Activated CD8-positive, alpha-beta memory T cell treated with anti-CD3 and anti-CD28 coated beads, Interleukin-2, amount 10 ng/mL, durations not matched to agents 7 days and 5 days (primary cell): ENCODE results near the gene LRCH4. TPM values are rescaled to one million over a fixed set of nuclear protein-coding genes. Genes with fewer than 3 reads are reported as not detected.

Experiments used
- ATAC-seq: fragments of 150-1000 bp; cut with Tn5 transposase; one replicate; pipeline ENCODE4 v1.10.0; 2021; ENCODE audit warnings: moderate library complexity
- CTCF ChIA-PET: fragments of 350-600 bp; sonication (Branson Sonifier 250); formaldehyde crosslinking; loops from one replicate; lab custom pipeline; 2021; ENCODE audit warnings: antibody characterized with exemption; lab: Charles Lee
- DNase-seq: peaks from one replicate; pipeline ENCODE4 v3.0.0-alpha.2; 2020
- H3K27ac Mint-ChIP-seq: one replicate; pipeline ENCODE4 v1.8.0; 2021; ENCODE audit warnings: mild to moderate bottlenecking, mixed read lengths
- H3K27me3 Mint-ChIP-seq: one replicate; pipeline ENCODE4 v1.8.0; 2021; ENCODE audit warnings: mixed read lengths
- H3K36me3 Mint-ChIP-seq: one replicate; pipeline ENCODE4 v1.8.0; 2021; ENCODE audit warnings: mild to moderate bottlenecking, mixed read lengths
- H3K4me1 Mint-ChIP-seq: one replicate; pipeline ENCODE4 v1.8.0; 2021; ENCODE audit warnings: mixed read lengths
- H3K4me3 Mint-ChIP-seq: one replicate; pipeline ENCODE4 v1.8.0; 2021; ENCODE audit warnings: mild to moderate bottlenecking, moderate library complexity, mixed read lengths
- H3K9me3 Mint-ChIP-seq: one replicate; pipeline ENCODE4 v1.8.0; 2022; ENCODE audit warnings: low read depth, mixed read lengths
- total RNA-seq, 2 experiments: library from RNA; stranded (reverse); gene quantifications; one replicate each; pipeline ENCODE4 v1.2.3, GENCODE V29; 2021

Gene LRCH4
- total RNA-seq, 2 experiments from 2014 or later: 155 to 178 TPM

- no peaks in the 10 kb centered on the region for H3K9me3 Mint-ChIP-seq
- H3K4me1 Mint-ChIP-seq: peaks cover 15% of the 10 kb centered on the region
- H3K27me3 Mint-ChIP-seq: no peaks in the 10 kb centered on the region
- H3K36me3 Mint-ChIP-seq: peaks cover 13% of the 10 kb centered on the region
- CTCF ChIA-PET: no interaction called here
- no peak overlapping the region for H3K27ac Mint-ChIP-seq
- no peak for ATAC-seq
- H3K4me3 Mint-ChIP-seq: no peak overlapping the region
- DNase-seq: no peak
These were observed 11.3 kb downstream of the LRCH4 start for GRCh38 chr7:100574362-100575205.

DNA sequence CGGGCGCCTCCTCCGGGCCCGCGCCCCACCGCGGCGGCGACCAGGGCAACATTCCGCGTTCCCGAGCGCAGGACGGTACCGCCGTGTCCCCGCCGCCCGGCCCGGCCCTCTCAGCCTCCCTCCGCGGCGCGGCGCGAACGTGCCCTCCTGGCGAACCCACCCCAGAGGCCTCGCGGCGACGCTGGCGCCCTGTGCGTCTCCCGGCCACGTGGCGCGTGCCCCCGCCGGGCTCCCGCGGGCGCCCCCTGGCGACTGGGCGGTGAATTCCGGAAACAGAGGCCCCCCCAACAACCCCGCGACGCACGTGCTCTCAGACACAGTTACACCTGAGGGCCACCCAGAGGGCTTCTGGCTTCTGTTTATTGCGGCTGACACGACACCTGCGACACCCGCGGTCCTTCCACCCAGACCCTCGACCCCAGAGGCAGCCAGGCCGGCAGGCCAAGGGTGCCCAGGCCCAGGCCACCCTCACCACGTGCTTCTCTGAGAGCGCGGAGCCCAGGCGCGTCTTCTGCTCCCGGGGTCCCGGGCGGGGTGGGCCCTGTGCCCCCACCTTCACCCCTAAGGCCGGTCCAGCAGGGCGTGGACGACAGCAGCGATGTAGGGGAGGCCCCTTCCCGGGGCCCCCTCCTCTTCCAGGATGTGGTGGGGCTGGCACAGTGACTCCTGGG is 12.1 kb downstream of the LRCH4 start, which contains the start of gene SAP25:
TSS of gene SAP25 (minus strand) at position 210 of the 671 bp plus-strand sequence. CDS start at position 52, 158 bp downstream.
- DNase-seq (no peak), ATAC-seq (no peak)
- CTCF ChIA-PET: no interaction called here
- no peaks in the 10 kb centered on the region for H3K27me3 Mint-ChIP-seq
- peaks cover 10% of the 10 kb centered on the region for H3K36me3 Mint-ChIP-seq
- no peak within 1 kb of the TSS for H3K27ac Mint-ChIP-seq
- H3K4me3 Mint-ChIP-seq: no peak within 1 kb of the TSS
- no peaks in the 10 kb centered on the region for H3K9me3 Mint-ChIP-seq
- peaks cover 22% of the 10 kb centered on the region for H3K4me1 Mint-ChIP-seq

DNA sequence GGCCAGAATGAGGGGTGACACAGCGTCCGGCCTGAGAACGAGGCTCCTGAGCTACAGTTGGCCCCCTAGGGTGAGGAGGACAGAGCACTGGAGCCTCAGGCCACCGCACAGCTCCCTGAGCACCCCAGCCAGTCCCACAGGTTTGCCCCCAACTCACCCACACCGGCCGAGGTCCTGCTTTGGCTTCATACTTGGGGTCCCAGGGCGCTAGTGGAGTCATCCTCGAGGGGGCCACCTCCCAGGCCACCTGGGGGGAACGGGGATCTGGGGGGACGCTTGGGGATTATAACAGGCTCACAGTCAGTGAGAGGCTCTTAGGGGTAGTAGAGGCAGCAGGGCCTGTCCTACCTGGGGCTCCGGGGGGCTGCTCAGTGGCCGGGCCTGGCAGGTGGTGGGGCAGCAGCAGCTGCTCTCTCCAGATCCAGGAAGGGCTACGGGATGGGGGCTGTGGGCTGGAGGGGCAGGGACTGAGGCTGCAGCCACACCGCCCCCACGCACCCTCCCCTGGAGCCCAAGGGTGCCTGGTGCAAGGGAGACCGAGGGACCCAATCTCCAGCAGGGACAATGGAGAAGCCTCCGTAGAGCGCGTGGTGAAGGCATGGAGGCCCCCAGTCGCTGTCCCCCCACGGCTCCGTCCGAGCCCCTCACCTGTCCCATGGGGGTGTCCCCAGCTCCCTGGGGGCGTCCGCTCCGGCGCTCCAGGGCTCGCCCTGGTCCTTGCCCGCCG is 12.8 kb downstream of the LRCH4 start:
- H3K27me3 Mint-ChIP-seq: no peaks in the 10 kb centered on the region
- no peak for ATAC-seq
- no peaks in the 10 kb centered on the region for H3K9me3 Mint-ChIP-seq
- H3K4me3 Mint-ChIP-seq: no peak overlapping the region
- CTCF ChIA-PET: interaction anchor here (0.9 to 1.1 kb wide), 3 partner anchors 9 to 90 kb away, joined by 3 to 4 read pairs (median 3); no protein-coding TSS in a partner anchor
- peaks cover 8% of the 10 kb centered on the region for H3K36me3 Mint-ChIP-seq
- DNase-seq: no peak
- H3K27ac Mint-ChIP-seq: no peak overlapping the region
- H3K4me1 Mint-ChIP-seq: peaks cover 30% of the 10 kb centered on the region

GRCh38 chr7:100572281-100572948 is 13.5 kb downstream of the LRCH4 start:
- Mint-ChIP-seq H3K27me3 (no peaks in the 10 kb centered on the region), H3K27ac (no peak overlapping the region), H3K9me3 (no peaks in the 10 kb centered on the region), H3K4me3 (no peak overlapping the region), H3K4me1 (peaks cover 37% of the 10 kb centered on the region), H3K36me3 (peaks cover 8% of the 10 kb centered on the region)
- DNase-seq (no peak), ATAC-seq (no peak)
- CTCF ChIA-PET: interaction anchor here (0.9 to 1.1 kb wide), 3 partner anchors 10 to 90 kb away, joined by 3 to 4 read pairs (median 3); no protein-coding TSS in a partner anchor

DNA sequence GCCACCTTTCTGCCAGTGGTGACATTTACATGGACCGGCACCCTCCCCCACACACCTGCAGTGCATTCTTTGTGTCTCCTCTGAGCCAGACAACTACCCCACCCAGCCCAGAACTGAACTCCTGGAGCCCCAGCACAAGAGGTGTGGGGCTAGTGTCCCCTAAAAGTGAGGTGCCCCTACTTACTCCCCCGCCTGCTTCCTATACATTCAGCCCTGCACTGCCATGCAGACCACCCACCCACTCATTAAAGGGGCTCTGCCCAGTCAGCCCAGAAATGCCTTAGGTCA is 14.2 kb downstream of the LRCH4 start:
- Mint-ChIP-seq H3K27me3 (no peaks in the 10 kb centered on the region), H3K36me3 (peaks cover 8% of the 10 kb centered on the region), H3K9me3 (no peaks in the 10 kb centered on the region), H3K4me1 (peaks cover 43% of the 10 kb centered on the region), H3K4me3 (no peak overlapping the region), H3K27ac (no peak overlapping the region)
- CTCF ChIA-PET: interaction anchor here (0.7 to 1.7 kb wide), 6 partner anchors 9 to 121 kb away, joined by 3 to 11 read pairs (median 3); no protein-coding TSS in a partner anchor
- ATAC-seq: no peak
- DNase-seq: no peak

- peaks cover 46% of the 10 kb centered on the region for H3K4me1 Mint-ChIP-seq
- H3K27ac Mint-ChIP-seq: no peak overlapping the region
- H3K36me3 Mint-ChIP-seq: peaks cover 5% of the 10 kb centered on the region
- H3K4me3 Mint-ChIP-seq: no peak overlapping the region
- no peaks in the 10 kb centered on the region for H3K9me3 Mint-ChIP-seq
- CTCF ChIA-PET: interaction anchor here (0.7 to 1.7 kb wide), 10 partner anchors 8 to 122 kb away, joined by 3 to 11 read pairs (median 3); partner anchors contain the start of genes FBXO24 and MOSPD3
- no peak for ATAC-seq
- DNase-seq: no peak
- H3K27me3 Mint-ChIP-seq: no peaks in the 10 kb centered on the region
These were observed 14.7 kb downstream of the LRCH4 start for GRCh38 chr7:100570954-100571828.

DNA sequence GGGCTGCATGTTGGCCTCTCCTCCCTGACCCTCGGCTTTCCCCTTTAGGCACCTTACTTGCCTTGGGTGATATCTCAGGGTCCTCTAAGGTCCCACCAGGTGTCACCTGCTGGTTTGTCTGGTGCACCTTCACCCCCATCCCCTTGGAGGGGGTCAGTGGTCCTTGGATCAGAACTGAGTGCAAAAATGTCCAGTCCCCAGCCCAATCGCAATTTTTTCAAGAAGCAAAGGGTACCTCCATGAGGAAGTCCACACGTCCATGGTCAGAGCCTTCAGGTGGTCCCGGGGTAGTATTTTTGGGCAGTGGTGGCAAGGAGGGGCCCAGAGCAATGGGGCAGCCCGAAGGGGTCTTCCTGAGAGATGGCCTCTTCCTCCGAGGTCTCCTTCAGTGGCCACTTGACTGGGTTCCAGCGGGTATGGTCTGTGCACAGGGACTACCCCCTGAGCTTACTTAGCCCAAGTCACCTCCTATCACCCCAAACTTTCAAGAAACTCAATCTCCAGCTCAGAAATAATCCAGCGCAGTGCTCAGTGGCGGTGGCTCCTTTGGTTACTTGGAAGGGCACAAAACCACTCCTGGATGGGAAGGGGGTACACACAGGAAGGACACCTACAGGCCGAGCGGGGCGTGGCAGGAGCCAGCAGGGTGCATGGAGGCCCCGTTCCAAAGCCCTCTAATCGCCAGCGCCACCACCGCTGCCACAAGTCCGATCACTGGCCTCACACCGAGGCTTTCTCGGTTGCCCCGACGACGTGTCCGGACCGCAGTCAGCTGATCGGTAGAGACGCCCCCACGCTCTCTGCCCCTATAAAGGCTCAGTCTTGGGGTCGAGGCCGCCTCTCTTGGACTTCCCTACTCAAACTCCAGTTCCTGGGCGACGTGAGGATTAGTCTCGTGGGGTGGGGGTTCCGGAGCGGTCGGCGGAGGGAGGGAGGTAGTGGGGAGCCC is 16.8 kb downstream of the LRCH4 start:
- peak; percentile 48 for ATAC-seq
- Mint-ChIP-seq H3K4me1 (peaks cover 46% of the 10 kb centered on the region), H3K4me3 (peak overlapping the region; percentile 16), H3K9me3 (no peaks in the 10 kb centered on the region), H3K27me3 (no peaks in the 10 kb centered on the region), H3K36me3 (peaks cover 4% of the 10 kb centered on the region), H3K27ac (peak overlapping the region; percentile 22)
- peak; percentile 73 for DNase-seq
- CTCF ChIA-PET: interaction anchor here (0.7 to 11.4 kb wide), 8 partner anchors 10 to 136 kb away, joined by 3 to 154 read pairs (median 8); partner anchors contain the start of genes FBXO24, LRCH4 and POP7

DNA sequence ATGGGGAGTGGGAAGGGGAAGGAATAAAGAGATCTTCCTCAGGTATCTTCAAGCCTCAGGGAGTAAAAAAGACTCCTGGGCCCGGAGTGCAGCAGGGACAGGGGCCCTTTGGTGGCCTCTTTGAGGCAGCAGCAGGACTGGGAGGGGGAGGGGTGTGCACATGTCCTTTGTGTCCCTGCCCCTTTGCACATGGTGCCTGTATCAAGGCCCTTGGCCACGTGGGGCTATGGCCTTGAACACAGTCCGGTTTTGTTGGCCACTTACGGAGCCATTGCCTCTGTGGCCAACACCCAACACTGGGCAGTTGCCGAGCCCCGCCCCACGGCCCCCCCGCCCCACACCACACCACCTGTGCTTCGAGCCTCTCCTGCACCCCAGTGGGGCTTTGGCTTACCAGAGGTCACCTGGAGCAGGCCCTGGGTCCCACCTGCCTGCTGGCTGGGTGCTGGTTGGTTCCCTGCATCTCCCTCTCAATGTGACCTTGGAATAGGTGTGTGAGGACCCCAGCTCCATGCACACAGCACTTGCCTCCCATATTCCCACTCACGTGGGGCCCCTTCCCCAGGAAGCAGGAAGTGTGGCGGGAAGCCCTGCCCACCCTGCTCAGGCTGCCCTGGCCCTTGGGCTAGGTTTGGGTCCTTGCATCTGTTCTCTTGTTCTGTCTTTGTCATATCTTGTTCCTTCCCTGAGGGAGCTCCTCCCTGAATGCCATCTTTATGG is 17.6 kb downstream of the LRCH4 start:
- Mint-ChIP-seq H3K4me3 (no peak overlapping the region), H3K36me3 (peaks cover 6% of the 10 kb centered on the region), H3K27ac (peak overlapping the region; percentile 78), H3K27me3 (no peaks in the 10 kb centered on the region), H3K9me3 (no peaks in the 10 kb centered on the region), H3K4me1 (peaks cover 49% of the 10 kb centered on the region)
- ATAC-seq: no peak
- CTCF ChIA-PET: interaction anchor here (1.0 to 11.4 kb wide), 9 partner anchors 9 to 137 kb away, joined by 3 to 154 read pairs (median 8); partner anchors contain the start of genes FBXO24, LRCH4 and POP7
- no peak for DNase-seq

DNA sequence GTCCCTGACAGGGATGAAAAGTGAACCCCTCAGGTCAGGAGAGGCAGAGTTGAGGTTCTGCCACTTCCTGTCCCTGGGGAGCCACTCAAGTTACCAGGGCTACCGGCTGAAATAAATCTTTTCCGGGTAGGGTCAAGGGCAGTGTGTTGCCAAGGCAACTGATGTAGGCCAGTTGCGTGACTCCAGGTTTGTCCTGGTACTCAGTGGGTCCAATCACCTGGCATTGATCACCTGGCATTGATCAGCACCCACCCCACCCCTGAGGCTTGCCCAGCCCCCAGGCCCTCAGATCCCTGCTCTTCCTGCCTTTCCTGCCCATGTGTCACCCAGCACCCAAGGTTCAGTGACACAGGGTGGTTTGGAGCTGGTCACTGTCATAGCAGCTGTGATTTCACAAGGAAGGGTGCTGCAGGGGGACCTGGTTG is 18.2 kb downstream of the LRCH4 start:
- DNase-seq (peak; percentile 55), ATAC-seq (no peak)
- CTCF ChIA-PET: interaction anchor here (1.2 to 11.4 kb wide), 6 partner anchors 18 to 138 kb away, joined by 3 to 154 read pairs (median 4); partner anchors contain the start of genes FBXO24, LRCH4 and POP7
- Mint-ChIP-seq H3K9me3 (no peaks in the 10 kb centered on the region), H3K4me1 (peaks cover 49% of the 10 kb centered on the region), H3K27ac (peak overlapping the region; percentile 78), H3K36me3 (peaks cover 8% of the 10 kb centered on the region), H3K4me3 (no peak overlapping the region), H3K27me3 (no peaks in the 10 kb centered on the region)

- ATAC-seq (no peak), DNase-seq (no peak)
- peak overlapping the region; percentile 78 for H3K27ac Mint-ChIP-seq
- no peaks in the 10 kb centered on the region for H3K27me3 Mint-ChIP-seq
- H3K9me3 Mint-ChIP-seq: no peaks in the 10 kb centered on the region
- CTCF ChIA-PET: interaction anchor here (0.9 to 11.4 kb wide), 8 partner anchors 18 to 138 kb away, joined by 3 to 154 read pairs (median 4); partner anchors contain the start of genes AGFG2, FBXO24, GIGYF1 and LRCH4
- H3K36me3 Mint-ChIP-seq: peaks cover 12% of the 10 kb centered on the region
- no peak overlapping the region for H3K4me3 Mint-ChIP-seq
- H3K4me1 Mint-ChIP-seq: peaks cover 49% of the 10 kb centered on the region
These were observed 18.7 kb downstream of the LRCH4 start for GRCh38 chr7:100567031-100567730.
